ENCODE measurements around the gene NNT.
"Not testable (repeated sequence)": the region's sequence is repeated elsewhere in the genome, so short reads cannot be mapped to it uniquely, and the experiment has no call there.

The NNT gene

DNA sequence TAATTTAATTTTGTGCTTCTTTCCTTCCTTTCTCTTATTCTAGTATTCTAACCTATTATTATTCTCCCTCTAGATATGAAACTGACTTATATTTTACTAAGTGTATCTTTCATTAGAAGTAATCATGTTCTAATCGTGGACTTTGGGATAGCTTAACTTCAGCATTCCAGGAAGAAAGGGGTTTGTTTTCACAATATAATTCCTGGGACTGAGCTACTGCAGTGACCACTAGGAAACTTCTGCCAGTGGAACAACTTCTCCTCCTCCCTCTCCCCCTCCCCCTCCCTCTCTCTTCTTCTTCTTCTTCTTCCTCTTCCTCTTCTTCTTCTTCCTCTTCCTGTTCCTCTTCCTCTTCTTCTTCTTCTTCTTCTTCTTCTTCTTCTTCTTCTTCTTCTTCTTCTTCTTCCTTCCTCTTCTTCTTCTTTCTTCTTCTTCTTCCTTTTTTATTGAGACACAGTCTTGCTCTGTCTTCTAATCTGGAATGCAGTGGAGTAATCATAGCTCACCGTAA lies 127.9 kb downstream of the NNT start:
- no peak for DNase-seq

DNA sequence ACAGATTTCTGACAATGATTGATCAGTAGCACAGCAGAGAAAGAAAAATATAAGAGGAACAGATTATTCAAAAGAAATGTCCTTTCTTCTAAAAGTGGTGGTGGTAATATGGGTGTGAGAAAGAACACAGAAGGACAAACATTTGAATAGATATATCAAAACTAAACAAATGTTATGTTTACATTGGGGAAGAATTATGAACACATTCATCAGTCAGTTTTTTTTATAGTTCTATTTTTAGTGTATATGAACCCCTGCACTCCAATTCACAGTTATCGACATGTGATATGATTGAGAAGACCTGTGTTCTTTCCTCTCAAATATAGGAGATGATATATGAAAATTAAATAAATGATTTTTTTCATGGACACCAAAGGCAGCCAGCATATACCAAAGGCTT lies 128.6 kb downstream of the NNT start:
- DNase-seq = no peak

DNA sequence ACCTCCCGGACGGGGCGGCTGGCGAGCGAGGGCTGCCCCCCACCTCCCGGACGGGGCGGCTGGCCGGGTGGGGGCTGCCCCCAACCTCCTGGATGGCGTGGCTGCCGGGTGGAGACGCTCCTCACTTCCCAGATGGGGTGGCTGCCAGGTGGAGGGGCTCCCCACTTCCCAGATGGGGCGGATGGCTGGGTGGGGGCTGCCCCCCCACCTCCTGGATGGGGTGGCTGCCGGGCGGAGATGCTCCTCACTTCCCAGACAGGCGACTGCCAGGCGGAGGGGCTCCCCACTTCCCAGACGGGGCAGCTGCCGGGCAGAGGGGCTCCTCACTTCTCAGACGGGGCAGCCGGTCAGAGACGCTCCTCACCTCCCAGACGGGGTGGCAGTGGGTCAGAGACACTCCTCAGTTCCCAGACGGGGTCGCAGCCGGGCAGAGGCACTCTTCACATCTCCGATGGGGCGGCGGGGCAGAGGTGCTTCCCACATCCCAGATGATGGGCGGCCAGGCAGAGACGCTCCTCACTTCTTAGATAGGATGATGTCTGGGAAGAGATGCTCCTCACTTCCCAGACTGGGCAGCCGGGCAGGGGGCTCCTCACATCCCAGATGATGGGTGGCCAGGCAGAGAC lies 143.1 kb downstream of the NNT start:
- DNase-seq = not testable (repeated sequence)

DNA sequence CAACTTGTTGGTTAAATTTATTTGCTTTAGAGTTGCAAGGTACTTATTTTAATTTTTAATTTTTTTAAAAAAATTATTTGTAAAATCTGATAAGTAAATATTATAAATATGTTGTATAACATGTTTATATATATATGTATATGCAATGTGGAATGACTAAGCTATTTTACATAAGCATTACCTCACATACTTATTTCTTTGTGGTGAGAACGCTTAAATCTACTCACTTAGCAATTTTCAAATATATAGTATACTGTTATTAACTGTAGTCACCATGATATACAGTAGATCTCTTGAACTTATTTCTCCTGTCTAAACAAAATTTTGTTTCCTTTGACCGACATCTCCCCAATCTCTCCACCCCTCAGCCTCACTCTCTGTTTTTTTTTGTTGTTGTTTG lies 147.8 kb downstream of the NNT start:
- DNase-seq = no peak

DNA sequence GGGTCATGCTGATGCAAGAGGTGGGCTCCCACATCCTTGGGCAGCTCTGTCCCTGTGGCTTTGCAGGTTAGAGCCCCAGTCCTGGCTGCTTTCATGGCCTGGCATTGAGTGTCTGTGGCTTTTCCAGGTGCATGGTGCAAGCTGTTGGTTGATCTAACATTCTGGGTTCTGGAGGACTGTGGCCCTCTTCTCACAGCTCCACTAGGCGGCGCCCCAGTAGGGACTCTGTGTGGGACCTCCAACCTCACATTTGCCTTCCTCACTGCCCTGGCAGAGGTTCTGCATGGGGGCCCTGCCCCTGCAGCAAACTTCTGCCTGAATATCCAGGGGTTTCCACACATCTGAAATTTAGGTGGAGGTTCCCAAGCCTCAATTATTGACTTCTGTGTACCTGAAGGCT lies 150.1 kb downstream of the NNT start:
- DNase-seq = no peak
